ENCODE data around the gene RUBCN.

DNA sequence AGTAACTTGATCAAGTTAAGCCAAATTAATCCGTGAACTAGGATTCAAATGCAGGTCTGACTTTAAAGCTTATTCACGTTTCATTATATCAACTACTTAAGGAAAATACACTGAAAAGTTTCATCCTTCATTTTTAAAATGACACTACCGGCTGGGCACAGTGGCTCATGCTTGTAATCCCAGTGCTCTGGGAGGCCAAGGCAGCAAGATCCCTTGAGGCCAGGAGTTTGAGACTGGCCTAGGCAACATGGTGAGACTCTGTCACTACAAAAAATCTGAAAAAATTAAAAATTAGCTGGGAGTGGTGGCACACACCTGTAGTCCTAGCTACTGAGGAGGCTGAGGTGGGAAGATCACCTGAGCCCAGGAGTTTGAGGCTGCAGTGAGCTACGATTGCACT lies 3.7 kb downstream of the RUBCN start:
- TF ChIP-seq EP300 (IDR thresholded peaks at IDR 0.05): no peak
- TF ChIP-seq, protein P1, sequence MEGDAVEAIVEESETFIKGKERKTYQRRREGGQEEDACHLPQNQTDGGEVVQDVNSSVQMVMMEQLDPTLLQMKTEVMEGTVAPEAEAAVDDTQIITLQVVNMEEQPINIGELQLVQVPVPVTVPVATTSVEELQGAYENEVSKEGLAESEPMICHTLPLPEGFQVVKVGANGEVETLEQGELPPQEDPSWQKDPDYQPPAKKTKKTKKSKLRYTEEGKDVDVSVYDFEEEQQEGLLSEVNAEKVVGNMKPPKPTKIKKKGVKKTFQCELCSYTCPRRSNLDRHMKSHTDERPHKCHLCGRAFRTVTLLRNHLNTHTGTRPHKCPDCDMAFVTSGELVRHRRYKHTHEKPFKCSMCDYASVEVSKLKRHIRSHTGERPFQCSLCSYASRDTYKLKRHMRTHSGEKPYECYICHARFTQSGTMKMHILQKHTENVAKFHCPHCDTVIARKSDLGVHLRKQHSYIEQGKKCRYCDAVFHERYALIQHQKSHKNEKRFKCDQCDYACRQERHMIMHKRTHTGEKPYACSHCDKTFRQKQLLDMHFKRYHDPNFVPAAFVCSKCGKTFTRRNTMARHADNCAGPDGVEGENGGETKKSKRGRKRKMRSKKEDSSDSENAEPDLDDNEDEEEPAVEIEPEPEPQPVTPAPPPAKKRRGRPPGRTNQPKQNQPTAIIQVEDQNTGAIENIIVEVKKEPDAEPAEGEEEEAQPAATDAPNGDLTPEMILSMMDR (IDR thresholded peaks at IDR 0.05): no peak
- TF ChIP-seq POLR2AphosphoS5 (IDR thresholded peaks at IDR 0.05): no peak
- TF ChIP-seq POLR2A (IDR thresholded peaks at IDR 0.05): no peak

All from gastroesophageal sphincter (tissue), 3 donors.